Smooth muscle cell (in vitro differentiated cells): ENCODE measurements around the gene PDSS2. TPM values are rescaled to one million over a fixed set of nuclear protein-coding genes. Genes with fewer than 3 reads are reported as not detected.
A peak's percentile ranks its signal among the peaks of the same experiment; 100 is the strongest.

Source experiments
- DNase-seq: peaks from one replicate; lab custom pipeline; 2025; ENCODE audit not compliant: unreplicated experiment; lab: John Stamatoyannopoulos, UW
- H2AFZ ChIP-seq: fragments of 200-600 bp; sonication (generic); 2 replicates; pipeline ENCODE4 v1.6.0; 2016; ENCODE audit warnings: antibody characterized with exemption, low read depth, mild to moderate bottlenecking
- H3F3A ChIP-seq: fragments of 200-600 bp; sonication (generic); 2 replicates; pipeline ENCODE4 v1.6.0; 2017; ENCODE audit warnings: antibody characterized with exemption, low read depth
- H3K27ac ChIP-seq: fragments of 200-600 bp; sonication (generic); 2 replicates; pipeline ENCODE4 v1.5.1; 2016; ENCODE audit warnings: low read depth, mild to moderate bottlenecking
- H3K27me3 ChIP-seq: fragments of 200-600 bp; sonication (generic); 2 replicates; pipeline ENCODE4 v1.6.1; 2016; ENCODE audit warnings: low read depth, mild to moderate bottlenecking
- H3K36me3 ChIP-seq: fragments of 200-600 bp; sonication (generic); 2 replicates; pipeline ENCODE4 v1.5.1; 2016; ENCODE audit warnings: low read depth
- H3K4me1 ChIP-seq: fragments of 200-600 bp; sonication (generic); 2 replicates; pipeline ENCODE4 v1.5.1; 2016; ENCODE audit warnings: low read depth
- H3K4me2 ChIP-seq: fragments of 200-600 bp; sonication (generic); 2 replicates; pipeline ENCODE4 v1.6.0; 2016; ENCODE audit warnings: mild to moderate bottlenecking
- H3K4me3 ChIP-seq: fragments of 200-600 bp; sonication (generic); 2 replicates; pipeline ENCODE4 v1.5.1; 2016; ENCODE audit warnings: mild to moderate bottlenecking
- H3K79me2 ChIP-seq: fragments of 200-600 bp; sonication (generic); 2 replicates; pipeline ENCODE4 v1.6.0; 2016; ENCODE audit warnings: low read depth, mild to moderate bottlenecking
- H3K9ac ChIP-seq: fragments of 200-600 bp; sonication (generic); 2 replicates; pipeline ENCODE4 v1.6.0; 2016; ENCODE audit warnings: low read depth
- H3K9me3 ChIP-seq: fragments of 200-600 bp; sonication (generic); replicated peaks from 2 replicates; pipeline ENCODE4 v1.5.1; 2016; ENCODE audit warnings: low read depth
- H4K20me1 ChIP-seq: fragments of 200-600 bp; sonication (generic); 2 replicates; pipeline ENCODE4 v1.6.0; 2016; ENCODE audit warnings: low read depth
- whole genome bisulfite sequencing: methylation state at CpG from one replicate; pipeline ENCODE4 v1.1.7; 2016; ENCODE audit warnings: low lambda C conversion rate; 5-methylcytosine and 5-hydroxymethylcytosine counted together
- polyA plus RNA-seq: library from polyadenylated mRNA; unstranded; fragments of >200 nt; fragmentation: Nextera tagmentation; extraction: Ambion mirVana; gene quantifications from 2 replicates; pipeline ENCODE4 v1.2.1, GENCODE V29; 2016
- total RNA-seq: library from RNA; depleted of rRNA; stranded (reverse); fragments of >200 nt; gene quantifications from 2 replicates; pipeline ENCODE4 v1.2.3, GENCODE V29; 2014
- TF ChIP-seq, protein P1 (sequence below): fragments of 200-600 bp; sonication (generic); IDR thresholded peaks from 2 replicates; pipeline ENCODE4 v1.5.1; 2017; ENCODE audit warnings: borderline replicate concordance, mild to moderate bottlenecking, antibody characterized with exemption; ENCODE audit not compliant: insufficient read depth, poor library complexity, severe bottlenecking

Gene PDSS2
- total and polyA plus RNA-seq, 2 experiments from 2014 or later = 12.8 to 15.5 TPM

- H3K27ac ChIP-seq = no peak overlapping the region
- no peaks in the 10 kb centered on the region for H3K36me3 ChIP-seq
- no peak overlapping the region for H2AFZ ChIP-seq
- H3K79me2 ChIP-seq = no peaks in the 10 kb centered on the region
- H3K4me2 ChIP-seq = no peak overlapping the region
- H3K9me3 ChIP-seq = no peaks in the 10 kb centered on the region
- H3F3A ChIP-seq = peaks cover 5% of the 10 kb centered on the region
- H3K4me1 ChIP-seq = no peaks in the 10 kb centered on the region
- TF ChIP-seq, protein P1, sequence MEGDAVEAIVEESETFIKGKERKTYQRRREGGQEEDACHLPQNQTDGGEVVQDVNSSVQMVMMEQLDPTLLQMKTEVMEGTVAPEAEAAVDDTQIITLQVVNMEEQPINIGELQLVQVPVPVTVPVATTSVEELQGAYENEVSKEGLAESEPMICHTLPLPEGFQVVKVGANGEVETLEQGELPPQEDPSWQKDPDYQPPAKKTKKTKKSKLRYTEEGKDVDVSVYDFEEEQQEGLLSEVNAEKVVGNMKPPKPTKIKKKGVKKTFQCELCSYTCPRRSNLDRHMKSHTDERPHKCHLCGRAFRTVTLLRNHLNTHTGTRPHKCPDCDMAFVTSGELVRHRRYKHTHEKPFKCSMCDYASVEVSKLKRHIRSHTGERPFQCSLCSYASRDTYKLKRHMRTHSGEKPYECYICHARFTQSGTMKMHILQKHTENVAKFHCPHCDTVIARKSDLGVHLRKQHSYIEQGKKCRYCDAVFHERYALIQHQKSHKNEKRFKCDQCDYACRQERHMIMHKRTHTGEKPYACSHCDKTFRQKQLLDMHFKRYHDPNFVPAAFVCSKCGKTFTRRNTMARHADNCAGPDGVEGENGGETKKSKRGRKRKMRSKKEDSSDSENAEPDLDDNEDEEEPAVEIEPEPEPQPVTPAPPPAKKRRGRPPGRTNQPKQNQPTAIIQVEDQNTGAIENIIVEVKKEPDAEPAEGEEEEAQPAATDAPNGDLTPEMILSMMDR = peak; percentile 64
- H3K4me3 ChIP-seq = no peak overlapping the region
- no peak for DNase-seq
- no peak overlapping the region for H3K9ac ChIP-seq
- WGBS = 74% methylated on average over 8 of the region's 8 CpGs
- no peaks in the 10 kb centered on the region for H3K27me3 ChIP-seq
- H4K20me1 ChIP-seq = no peaks in the 10 kb centered on the region
Observed at GRCh38 chr6:107132330-107132954, 326.9 kb downstream of the PDSS2 start.

- H3K4me3 ChIP-seq = no peak overlapping the region
- H2AFZ ChIP-seq = no peak overlapping the region
- H3K4me2 ChIP-seq = peak overlapping the region; percentile 39
- H3K4me1 ChIP-seq = no peaks in the 10 kb centered on the region
- TF ChIP-seq, protein P1 = no peak
- no peak overlapping the region for H3K9ac ChIP-seq
- H4K20me1 ChIP-seq = no peaks in the 10 kb centered on the region
- WGBS = 68% methylated on average over 9 of the region's 9 CpGs
- DNase-seq = no peak
- H3K9me3 ChIP-seq = no peaks in the 10 kb centered on the region
- no peaks in the 10 kb centered on the region for H3K79me2 ChIP-seq
- peaks cover 5% of the 10 kb centered on the region for H3F3A ChIP-seq
- peak overlapping the region; percentile 28 for H3K27ac ChIP-seq
- no peaks in the 10 kb centered on the region for H3K27me3 ChIP-seq
- no peaks in the 10 kb centered on the region for H3K36me3 ChIP-seq
Observed at GRCh38 chr6:107129370-107129925, 329.9 kb downstream of the PDSS2 start.

DNA sequence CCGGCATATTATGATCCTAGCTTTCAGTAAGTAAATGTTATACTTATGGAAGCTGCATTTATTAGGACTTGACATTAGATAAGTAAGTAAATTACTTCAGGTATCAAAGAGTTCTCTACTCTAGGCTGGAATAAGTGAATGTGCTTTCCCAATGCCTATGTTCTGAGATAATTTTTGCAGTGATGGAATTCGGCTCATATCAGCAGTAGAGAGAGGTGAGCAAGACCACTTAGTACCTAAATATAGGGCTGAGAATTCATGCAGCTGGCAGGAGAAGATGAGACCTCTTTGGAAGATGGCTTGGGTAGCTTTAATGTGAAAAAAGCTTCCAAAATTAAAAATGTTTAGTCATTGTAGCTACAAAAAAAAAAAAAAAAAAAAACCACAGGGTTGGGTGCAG, 330.8 kb downstream of the PDSS2 start:
- no peak overlapping the region for H3K9ac ChIP-seq
- H3K36me3 ChIP-seq = no peaks in the 10 kb centered on the region
- H3K27ac ChIP-seq = no peak overlapping the region
- H4K20me1 ChIP-seq = no peaks in the 10 kb centered on the region
- H2AFZ ChIP-seq = no peak overlapping the region
- H3K4me1 ChIP-seq = no peaks in the 10 kb centered on the region
- no peak for DNase-seq
- no peak overlapping the region for H3K4me3 ChIP-seq
- H3K9me3 ChIP-seq = no peaks in the 10 kb centered on the region
- no peaks in the 10 kb centered on the region for H3K27me3 ChIP-seq
- 91% methylated on average over 2 of the region's 2 CpGs for WGBS
- TF ChIP-seq, protein P1 = no peak
- no peak overlapping the region for H3K4me2 ChIP-seq
- peaks cover 5% of the 10 kb centered on the region for H3F3A ChIP-seq
- H3K79me2 ChIP-seq = no peaks in the 10 kb centered on the region

DNA sequence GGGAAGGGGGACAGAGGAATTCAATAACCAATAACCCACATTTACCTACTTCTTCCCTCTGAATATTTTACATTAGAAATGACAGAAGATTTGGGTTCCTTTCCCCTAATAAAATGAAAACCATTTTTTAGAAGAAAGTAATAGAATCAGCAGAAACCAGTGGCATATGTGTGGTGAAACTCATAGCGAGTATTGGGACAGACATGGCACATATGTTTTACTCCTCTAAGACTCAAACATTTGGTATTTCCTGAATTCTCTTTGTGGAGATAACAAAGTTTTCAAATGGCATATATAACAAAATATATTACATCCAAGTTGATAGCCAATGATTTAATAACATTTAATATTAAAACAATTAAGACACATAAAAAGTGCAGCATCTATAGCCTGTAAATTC, 331.2 kb downstream of the PDSS2 start:
- no peaks in the 10 kb centered on the region for H3K9me3 ChIP-seq
- DNase-seq = no peak
- H3F3A ChIP-seq = peaks cover 5% of the 10 kb centered on the region
- H2AFZ ChIP-seq = no peak overlapping the region
- H3K27ac ChIP-seq = no peak overlapping the region
- no peaks in the 10 kb centered on the region for H4K20me1 ChIP-seq
- 46% methylated on average over 1 of the region's 1 CpG for WGBS
- H3K4me3 ChIP-seq = no peak overlapping the region
- H3K36me3 ChIP-seq = no peaks in the 10 kb centered on the region
- TF ChIP-seq, protein P1 = no peak
- H3K9ac ChIP-seq = no peak overlapping the region
- no peaks in the 10 kb centered on the region for H3K27me3 ChIP-seq
- no peak overlapping the region for H3K4me2 ChIP-seq
- H3K79me2 ChIP-seq = no peaks in the 10 kb centered on the region
- no peaks in the 10 kb centered on the region for H3K4me1 ChIP-seq
